Liver (tissue), 9 donors: ENCODE measurements around the gene RUNDC3A. TPM values are rescaled to one million over a fixed set of nuclear protein-coding genes. Genes with fewer than 3 reads are reported as not detected.

Experiments
- DNase-seq: peaks from one replicate; pipeline ENCODE4 v3.0.0-alpha.2; 2017; ENCODE audit warnings: low spot score
- H3K27ac ChIP-seq, 2 donors: one replicate each; pipeline ENCODE4 v1.7.0; 2013; ENCODE audit warnings: inconsistent platforms in 2 of 2, low read length in 2 of 2, control low read depth in 1 of 2, low read depth in 1 of 2, mild to moderate bottlenecking in 1 of 2
- H3K27me3 ChIP-seq, 4 donors: one replicate each; pipeline versions ENCODE4 v1.6.1 to v1.7.0; 2013; ENCODE audit warnings: low read length in 3 of 4, inconsistent platforms in 1 of 4, mild to moderate bottlenecking in 1 of 4, moderate library complexity in 1 of 4; ENCODE audit not compliant: control insufficient read depth in 4 of 4, insufficient read depth in 4 of 4
- H3K36me3 ChIP-seq, 4 donors: one replicate each; pipeline versions ENCODE4 v1.6.1 to v1.7.0; 2013; ENCODE audit warnings: low read length in 3 of 4, mild to moderate bottlenecking in 3 of 4, low read depth in 1 of 4, moderate library complexity in 1 of 4; ENCODE audit not compliant: control insufficient read depth in 4 of 4, insufficient read depth in 3 of 4
- H3K4me1 ChIP-seq, 4 donors: one replicate each; pipeline versions ENCODE4 v1.6.1 to v1.7.0; 2013; ENCODE audit warnings: low read length in 3 of 4, mild to moderate bottlenecking in 3 of 4, moderate library complexity in 1 of 4; ENCODE audit not compliant: control insufficient read depth in 4 of 4, insufficient read depth in 4 of 4
- H3K4me3 ChIP-seq, 3 donors: one replicate each; pipeline versions ENCODE4 v1.6.1 to v1.7.0; 2013; ENCODE audit warnings: low read length in 3 of 3, control low read depth in 1 of 3, low read depth in 1 of 3, mild to moderate bottlenecking in 1 of 3
- H3K9ac ChIP-seq, 2 donors: one replicate each; pipeline ENCODE4 v1.7.0; 2013; ENCODE audit warnings: low read length in 2 of 2, mild to moderate bottlenecking in 2 of 2, moderate library complexity in 2 of 2, control low read depth in 1 of 2, low read depth in 1 of 2
- H3K9me3 ChIP-seq, 4 donors: one replicate each; pipeline versions ENCODE4 v1.6.1 to v1.7.0; 2013; ENCODE audit warnings: low read length in 3 of 4; ENCODE audit not compliant: control insufficient read depth in 4 of 4
- ATF3 ChIP-seq: IDR thresholded peaks from 2 replicates; pipeline ENCODE4 v1.6.1; 2016; ENCODE audit warnings: antibody characterized with exemption
- EGR1 ChIP-seq, 2 donors: IDR thresholded peaks; 2 replicates each; pipeline ENCODE4 v1.6.1; 2016 to 2018; ENCODE audit warnings: antibody characterized with exemption in 2 of 2, low read depth in 2 of 2
- FOXA1 ChIP-seq: IDR thresholded peaks from 2 replicates; pipeline ENCODE4 v1.6.1; 2016; ENCODE audit warnings: antibody characterized with exemption
- FOXA2 ChIP-seq: IDR thresholded peaks from 2 replicates; pipeline ENCODE4 v1.6.1; 2016; ENCODE audit warnings: antibody characterized with exemption
- GABPA ChIP-seq, 2 donors: IDR thresholded peaks in 1 of 2; conservative IDR thresholded peaks in 1 of 2; 2 replicates each; pipeline ENCODE4 v1.6.1; 2016; ENCODE audit warnings: antibody characterized with exemption in 2 of 2, mild to moderate bottlenecking in 1 of 2, moderate library complexity in 1 of 2
- HNF4A ChIP-seq, 2 donors: conservative IDR thresholded peaks; 2 replicates each; pipeline ENCODE4 v1.6.1; 2016; ENCODE audit warnings: antibody characterized with exemption in 2 of 2, mild to moderate bottlenecking in 2 of 2
- HNF4G ChIP-seq: IDR thresholded peaks from 2 replicates; pipeline ENCODE4 v1.6.1; 2016; ENCODE audit warnings: antibody characterized with exemption
- JUND ChIP-seq, 2 donors: IDR thresholded peaks; 2 replicates each; pipeline ENCODE4 v1.6.1; 2016; ENCODE audit warnings: antibody characterized with exemption in 2 of 2
- MAX ChIP-seq: IDR thresholded peaks from 2 replicates; pipeline ENCODE4 v1.6.1; 2016; ENCODE audit warnings: antibody characterized with exemption
- RAD21 ChIP-seq, 2 donors: IDR thresholded peaks; 2 replicates each; pipeline ENCODE4 v1.6.1; 2016; ENCODE audit warnings: antibody characterized with exemption in 2 of 2, mild to moderate bottlenecking in 2 of 2
- REST ChIP-seq: IDR thresholded peaks from 2 replicates; pipeline ENCODE4 v1.6.1; 2016; ENCODE audit warnings: antibody characterized with exemption, mild to moderate bottlenecking
- RXRA ChIP-seq, 2 donors: IDR thresholded peaks; 2 replicates each; pipeline ENCODE4 v1.6.1; 2017 to 2018; ENCODE audit warnings: antibody characterized with exemption in 2 of 2, mild to moderate bottlenecking in 1 of 2
- SP1 ChIP-seq: IDR thresholded peaks from 2 replicates; pipeline ENCODE4 v1.6.1; 2018; ENCODE audit warnings: antibody characterized with exemption, mild to moderate bottlenecking
- TAF1 ChIP-seq: conservative IDR thresholded peaks from 2 replicates; pipeline ENCODE4 v1.6.1; 2016; ENCODE audit warnings: antibody characterized with exemption, mild to moderate bottlenecking
- YY1 ChIP-seq: IDR thresholded peaks from 2 replicates; pipeline ENCODE4 v1.6.1; 2016; ENCODE audit warnings: antibody characterized with exemption, mild to moderate bottlenecking
- ZBTB33 ChIP-seq: IDR thresholded peaks from 2 replicates; pipeline ENCODE4 v1.6.1; 2016; ENCODE audit warnings: antibody characterized with exemption
- WGBS: extraction: QIAGEN DNeasy Blood & Tissue Kit; methylation state at CpG from one replicate; pipeline ENCODE4 v1.1.7; 2013; 5-methylcytosine and 5-hydroxymethylcytosine counted together
- polyA plus RNA-seq, 2 donors: library from polyadenylated mRNA; stranded (reverse) in 1 of 2; unstranded in 1 of 2; fragments of 200-250 nt in 1 of 2; fragments of >200 nt in 1 of 2; fragmentation: Nextera tagmentation in 1 of 2; extraction: Ambion mirVana in 1 of 2; gene quantifications; one replicate each; pipeline versions ENCODE4 v1.2.1 to v1.2.3, GENCODE V29; 2013 to 2015
- total RNA-seq, 2 donors: library from RNA; depleted of rRNA; stranded (reverse); fragments of >200 nt; gene quantifications; one replicate each; pipeline ENCODE4 v1.2.3, GENCODE V29; 2014
- donor health status: healthy.
- donor health status: healthy.
- donor health status: healthy.
- donor health status: healthy.
- donor health status: healthy.

Gene RUNDC3A
- total and polyA plus RNA-seq, 4 donors: 0.05 to 17.0 (median 0.06) TPM; not detected in 1

- H3K36me3 ChIP-seq: peaks cover 2 to 18% (median 10%) of the 10 kb centered on the region in 4 donors
- H3K9me3 ChIP-seq: no peaks in the 10 kb centered on the region
- 10% methylated on average over 38 of the region's 38 CpGs for WGBS
- no peak overlapping the region for H3K4me3 ChIP-seq
- no peak for DNase-seq
- TF ChIP-seq HNF4G (no peak), SP1 (no peak), EGR1 (IDR thresholded peaks at IDR 0.05; ENCODE audit: low read depth in 2 of 2) (no peak), ATF3 (no peak), TAF1 (no peak), FOXA1 (no peak), ZBTB33 (no peak)
- H3K27ac ChIP-seq: no peak overlapping the region
- peaks cover 0 to 6% (median 2%) of the 10 kb centered on the region in 4 donors for H3K4me1 ChIP-seq
- peaks cover 0 to 6% (median 3%) of the 10 kb centered on the region in 4 donors for H3K27me3 ChIP-seq
- H3K9ac ChIP-seq: no peak overlapping the region
These were observed 7.6 kb downstream of the RUNDC3A start for GRCh38 chr17:44315760-44316731.

GRCh38 chr17:44317545-44317944, 9.1 kb downstream of the RUNDC3A start:
- Histone ChIP-seq H3K4me3 (no peak overlapping the region), H3K4me1 (peaks cover 0 to 6% (median 2%) of the 10 kb centered on the region in 4 donors), H3K36me3 (peaks cover 2 to 28% (median 10%) of the 10 kb centered on the region in 4 donors), H3K9ac (no peak overlapping the region), H3K27ac (no peak overlapping the region), H3K9me3 (no peaks in the 10 kb centered on the region), H3K27me3 (peaks cover 0 to 6% (median 3%) of the 10 kb centered on the region in 4 donors)
- no peak for DNase-seq
- TF ChIP-seq SP1 (no peak), GABPA (IDR thresholded peaks at IDR 0.05 in 1 of 2, conservative IDR thresholded peaks at IDR 0.05 in 1 of 2) (no peak), ATF3 (no peak), HNF4A (conservative IDR thresholded peaks at IDR 0.05) (no peak), HNF4G (no peak), JUND (IDR thresholded peaks at IDR 0.05) (no peak), REST (no peak), RXRA (IDR thresholded peaks at IDR 0.05) (no peak), YY1 (no peak), FOXA2 (no peak), RAD21 (IDR thresholded peaks at IDR 0.05) (no peak), MAX (no peak), EGR1 (IDR thresholded peaks at IDR 0.05; ENCODE audit: low read depth in 2 of 2) (no peak)
- 88% methylated on average over 6 of the region's 6 CpGs for WGBS
